Endothelial cell of umbilical vein (primary cell): ENCODE data around the gene ST6GALNAC6. TPM values are rescaled to one million over a fixed set of nuclear protein-coding genes. Genes with fewer than 3 reads are reported as not detected.

Experiments
- BruUV-seq: library from RNA; stranded (reverse); fragments of 400-500 nt; replicated peaks from 2 replicates; lab custom pipeline; 2021; lab: Mats Ljungman, UMichigan
- CTCF ChIA-PET: fragments of 300-600, 350-600 bp; sonication (Branson Sonifier 250); formaldehyde crosslinking; loops from one replicate; lab custom pipeline; 2021; ENCODE audit warnings: antibody characterized with exemption, inconsistent platforms; lab: Charles Lee
- POLR2A ChIA-PET: fragments of 300-600, 350-600 bp; sonication (Branson Sonifier 250); formaldehyde crosslinking; loops from one replicate; lab custom pipeline; 2021; ENCODE audit warnings: antibody characterized with exemption, inconsistent platforms; lab: Charles Lee
- DNase-seq: peaks from one replicate; pipeline ENCODE4 v3.0.0-alpha.2; 2011; ENCODE audit warnings: low read depth, low spot score
- FAIRE-seq: peaks from 2 replicates; lab custom pipeline; 2011; peaks lifted over from hg19 to GRCh38; lab: Jason Lieb, UNC
- H2AFZ ChIP-seq: 2 replicates; pipeline ENCODE4 v1.6.0; 2012; ENCODE audit warnings: low read depth, low read length, control low read depth, inconsistent platforms
- H3K27ac ChIP-seq: 2 replicates; pipeline ENCODE4 v1.5.1; 2011; ENCODE audit warnings: low read depth, mild to moderate bottlenecking, control low read depth, low read length, moderate library complexity; ENCODE audit not compliant: insufficient read depth
- H3K27me3 ChIP-seq, 2 experiments: 2 replicates each; pipeline versions ENCODE4 v1.6.0 to v1.6.1; 2011; ENCODE audit warnings: low read length in 2 of 2, mixed read lengths in 1 of 2; ENCODE audit not compliant: control insufficient read depth in 2 of 2, insufficient read depth in 2 of 2
- H3K36me3 ChIP-seq, 2 experiments: 2 replicates in 1 of 2; 3 replicates in 1 of 2; pipeline ENCODE4 v1.5.1; 2011; ENCODE audit warnings: low read length in 2 of 2, mild to moderate bottlenecking in 1 of 2, moderate library complexity in 1 of 2; ENCODE audit not compliant: control insufficient read depth in 2 of 2, insufficient read depth in 2 of 2; ENCODE audit errors: extremely low read depth in 1 of 2
- H3K4me1 ChIP-seq: 3 replicates; pipeline ENCODE4 v1.5.1; 2011; ENCODE audit warnings: mild to moderate bottlenecking, low read length; ENCODE audit not compliant: control insufficient read depth, insufficient read depth; ENCODE audit errors: extremely low read depth
- H3K4me2 ChIP-seq: 2 replicates; pipeline ENCODE4 v1.6.1; 2011; ENCODE audit warnings: low read length, control low read depth, mixed read lengths; ENCODE audit not compliant: insufficient read depth
- H3K4me3 ChIP-seq, 3 experiments: fragments of 200-600 bp in 1 of 3; sonication (generic), shearing (Covaris generic) in 1 of 3; replicated peaks in 1 of 3; 2 replicates each; pipeline ENCODE4 v1.5.1; 2011 to 2016; ENCODE audit warnings: control low read depth in 3 of 3, low read length in 3 of 3, mild to moderate bottlenecking in 2 of 3, inconsistent platforms in 1 of 3, low read depth in 1 of 3, moderate library complexity in 1 of 3; ENCODE audit not compliant: insufficient read depth in 1 of 3
- H3K79me2 ChIP-seq: 2 replicates; pipeline ENCODE4 v1.6.0; 2012; ENCODE audit warnings: low read length, inconsistent platforms; ENCODE audit not compliant: control insufficient read depth, insufficient read depth
- H3K9ac ChIP-seq: replicated peaks from 2 replicates; pipeline ENCODE3; 2011; ENCODE audit warnings: low read length, control low read depth; ENCODE audit not compliant: insufficient read depth; ENCODE audit errors: extremely low read depth
- H3K9me1 ChIP-seq: replicated peaks from 3 replicates; pipeline ENCODE4 v1.6.0; 2011; ENCODE audit warnings: mild to moderate bottlenecking, low read length; ENCODE audit not compliant: control insufficient read depth, insufficient read depth; ENCODE audit errors: extremely low read depth
- H3K9me3 ChIP-seq: replicated peaks from 2 replicates; pipeline ENCODE4 v1.5.1; 2012; ENCODE audit warnings: low read length, inconsistent platforms; ENCODE audit not compliant: control insufficient read depth, insufficient read depth
- H4K20me1 ChIP-seq: replicated peaks from 2 replicates; pipeline ENCODE3; 2011; ENCODE audit warnings: mild to moderate bottlenecking, low read length; ENCODE audit not compliant: control insufficient read depth, insufficient read depth; ENCODE audit errors: extremely low read depth
- EZH2 ChIP-seq: IDR thresholded peaks from 2 replicates; pipeline ENCODE4 v1.6.1; 2012; ENCODE audit warnings: borderline replicate concordance, low read depth, mild to moderate bottlenecking, moderate library complexity, low read length, inconsistent platforms; ENCODE audit not compliant: severe bottlenecking
- FOS ChIP-seq: IDR thresholded peaks from 2 replicates; pipeline ENCODE4 v1.6.1; 2011; ENCODE audit warnings: mild to moderate bottlenecking, low read length, moderate library complexity, borderline replicate concordance; ENCODE audit not compliant: insufficient read depth
- GATA2 ChIP-seq: IDR thresholded peaks from 2 replicates; pipeline ENCODE4 v1.7.0; 2011; ENCODE audit warnings: low read depth, mild to moderate bottlenecking, moderate library complexity, mixed read lengths, low read length; ENCODE audit not compliant: insufficient read length, insufficient read depth
- JUN ChIP-seq: IDR thresholded peaks from 2 replicates; pipeline ENCODE4 v1.6.1; 2011; ENCODE audit warnings: borderline replicate concordance, low read depth; ENCODE audit not compliant: insufficient read length, insufficient read depth
- MAX ChIP-seq: IDR thresholded peaks from 2 replicates; pipeline ENCODE4 v1.6.1; 2011; ENCODE audit not compliant: insufficient read depth, insufficient read length
- MYC ChIP-seq: IDR thresholded peaks from one replicate; pipeline ENCODE4 v1.6.1; 2011; ENCODE audit warnings: mild to moderate bottlenecking, low read depth, low read length
- POLR2A ChIP-seq: IDR thresholded peaks from 2 replicates; pipeline ENCODE4 v1.6.1; 2012; ENCODE audit warnings: low read depth, mild to moderate bottlenecking, control low read depth, low read length
- POLR2AphosphoS5 ChIP-seq: IDR thresholded peaks from 2 replicates; pipeline ENCODE4 v1.6.1; 2012; ENCODE audit warnings: low read depth, mild to moderate bottlenecking, control low read depth, low read length, moderate library complexity; ENCODE audit not compliant: insufficient read depth
- dilution Hi-C: fragments of 300-500 bp; cut with MboI; formaldehyde crosslinking; loops from one replicate; pipeline ENCODE4 v1.15.0; 2019; ENCODE audit warnings: low sequenced_read_pairs; ENCODE audit not compliant: extremely low pct_ligation_motif_present
- intact Hi-C: fragments of 100-400 bp; cut with micrococcal nuclease; formaldehyde crosslinking; loops from one replicate; pipeline ENCODE4 v1.10.0; 2022
- polyA plus RNA-seq, 4 experiments: library from polyadenylated mRNA; depleted of rRNA in 3 of 4; stranded (reverse) in 3 of 4; unstranded in 1 of 4; fragments of >200 nt; gene quantifications; 2 replicates each; pipeline versions ENCODE4 v1.2.1 to v1.2.3, GENCODE V29; 2011 to 2012; ENCODE audit warnings: missing spikeins in 1 of 4
- total RNA-seq: library from RNA; stranded (reverse); gene quantifications from 2 replicates; pipeline ENCODE4 v1.2.3, GENCODE V29; 2021
- TF ChIP-seq, protein P1 (sequence below), 2 donors: IDR thresholded peaks; 1 replicate in 1 of 2; 2 replicates in 1 of 2; pipeline ENCODE4 v1.5.1; 2011; ENCODE audit warnings: low read length in 2 of 2, mild to moderate bottlenecking in 2 of 2, moderate library complexity in 2 of 2, control low read depth in 1 of 2, inconsistent platforms in 1 of 2, low read depth in 1 of 2; ENCODE audit not compliant: insufficient read depth in 1 of 2; ENCODE audit errors: extremely low read depth in 1 of 2

The ST6GALNAC6 gene
- total and polyA plus RNA-seq, 2 donors (not counting 3 experiments of a cell fraction or from before 2014, with no cell fraction given), result 43.0 to 78.9 TPM

DNA sequence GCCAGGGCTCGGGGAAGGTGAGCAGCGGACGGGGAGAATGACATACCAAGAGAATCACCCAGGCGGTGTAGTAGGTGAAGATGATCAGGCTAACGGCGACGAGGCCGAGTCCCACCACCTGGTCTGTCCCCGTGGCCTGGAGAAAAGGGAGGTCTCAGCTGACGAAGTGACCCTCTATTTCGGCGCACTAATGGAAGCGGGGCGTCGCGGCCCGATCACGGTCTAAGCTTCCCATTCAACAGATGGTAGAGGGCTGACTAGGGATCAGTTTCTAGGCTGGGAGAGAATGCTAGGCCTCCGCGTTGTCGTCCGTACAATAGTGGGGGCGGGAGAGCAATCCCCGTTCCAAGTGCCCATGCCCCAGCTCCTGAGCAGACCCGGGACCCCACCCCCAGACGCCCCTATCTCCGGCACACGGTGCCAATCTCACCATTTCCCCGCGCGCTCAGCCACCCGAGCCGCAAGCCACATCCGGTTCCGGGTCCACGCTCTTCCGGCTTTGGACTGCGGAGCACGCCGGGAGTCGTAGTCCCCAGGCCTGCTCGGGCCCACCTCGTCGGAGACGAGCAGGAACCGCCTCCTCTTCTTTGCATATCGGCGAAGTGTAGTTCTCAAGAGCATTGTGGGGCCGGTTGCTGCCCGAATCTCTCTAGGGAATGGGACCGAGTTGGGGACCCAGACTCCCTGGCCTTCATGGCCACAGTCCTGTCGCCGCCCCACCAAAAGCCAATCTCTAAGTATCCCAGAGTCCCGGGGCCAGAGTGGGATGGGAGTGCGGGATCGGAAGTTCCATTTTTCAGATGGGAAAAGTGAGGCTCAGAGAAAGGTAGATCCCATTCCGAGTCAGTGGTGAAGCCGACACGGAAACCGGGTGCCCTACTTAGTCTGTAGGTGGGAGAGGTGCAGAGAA, 38.2 kb upstream of the ST6GALNAC6 start, which contains the start of gene DPM2:
Gene DPM2, minus strand, starts transcription at position 467 of the 910 bp plus-strand sequence. Its CDS starts 34 bp downstream, at position 433.
- no peaks in the 10 kb centered on the region for H4K20me1 ChIP-seq
- intact Hi-C loops (no loop called here), dilution Hi-C loops (no loop called here)
- peak; percentile 98 for FAIRE-seq
- H3K4me3 ChIP-seq, result peak within 1 kb of the TSS; percentile 21 to 79 (median 79)
- CTCF ChIA-PET, result no interaction called here
- peak; percentile 90 for TF ChIP-seq POLR2AphosphoS5
- peak; percentile 89 for TF ChIP-seq POLR2A
- no peak for TF ChIP-seq EZH2
- no peak for TF ChIP-seq MYC
- no peak for TF ChIP-seq JUN
- peak; percentile 32 for TF ChIP-seq MAX
- TF ChIP-seq, protein P1, sequence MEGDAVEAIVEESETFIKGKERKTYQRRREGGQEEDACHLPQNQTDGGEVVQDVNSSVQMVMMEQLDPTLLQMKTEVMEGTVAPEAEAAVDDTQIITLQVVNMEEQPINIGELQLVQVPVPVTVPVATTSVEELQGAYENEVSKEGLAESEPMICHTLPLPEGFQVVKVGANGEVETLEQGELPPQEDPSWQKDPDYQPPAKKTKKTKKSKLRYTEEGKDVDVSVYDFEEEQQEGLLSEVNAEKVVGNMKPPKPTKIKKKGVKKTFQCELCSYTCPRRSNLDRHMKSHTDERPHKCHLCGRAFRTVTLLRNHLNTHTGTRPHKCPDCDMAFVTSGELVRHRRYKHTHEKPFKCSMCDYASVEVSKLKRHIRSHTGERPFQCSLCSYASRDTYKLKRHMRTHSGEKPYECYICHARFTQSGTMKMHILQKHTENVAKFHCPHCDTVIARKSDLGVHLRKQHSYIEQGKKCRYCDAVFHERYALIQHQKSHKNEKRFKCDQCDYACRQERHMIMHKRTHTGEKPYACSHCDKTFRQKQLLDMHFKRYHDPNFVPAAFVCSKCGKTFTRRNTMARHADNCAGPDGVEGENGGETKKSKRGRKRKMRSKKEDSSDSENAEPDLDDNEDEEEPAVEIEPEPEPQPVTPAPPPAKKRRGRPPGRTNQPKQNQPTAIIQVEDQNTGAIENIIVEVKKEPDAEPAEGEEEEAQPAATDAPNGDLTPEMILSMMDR (IDR thresholded peaks at IDR 0.05; ENCODE audit: extremely low read depth in 1 of 2, insufficient read depth in 1 of 2, low read depth in 1 of 2, low read length in 2 of 2), result no peak
- TF ChIP-seq FOS, result no peak
- TF ChIP-seq GATA2, result no peak
- H2AFZ ChIP-seq, result peak within 1 kb of the TSS; percentile 87
- no peaks in the 10 kb centered on the region for H3K9me3 ChIP-seq
- peak; percentile 84 for DNase-seq
- H3K4me2 ChIP-seq, result peak within 1 kb of the TSS; percentile 74
- TSS peak; percentile 67 for BruUV-seq
- no peaks in the 10 kb centered on the region for H3K9me1 ChIP-seq
- peaks cover 0 to 3% of the 10 kb centered on the region in 2 experiments for H3K36me3 ChIP-seq
- peaks cover 21% of the 10 kb centered on the region for H3K79me2 ChIP-seq
- peaks cover 21% of the 10 kb centered on the region for H3K4me1 ChIP-seq
- H3K27ac ChIP-seq, result peak within 1 kb of the TSS; percentile 61
- H3K9ac ChIP-seq, result peak within 1 kb of the TSS; percentile 76
- POLR2A ChIA-PET, result no interaction called here
- H3K27me3 ChIP-seq, result no peaks in the 10 kb centered on the region
